ENCODE results near the gene PTPRD. TPM values are rescaled to one million over a fixed set of nuclear protein-coding genes. Genes with fewer than 3 reads are reported as not detected.

The PTPRD gene
- polyA plus RNA-seq, 1 donor from 2014 or later = not detected

- Mint-ChIP-seq H3K27ac (no peak overlapping the region), H3K4me3 (no peak overlapping the region), H3K4me1 (peaks cover 0 to 1% (median 0%) of the 10 kb centered on the region in 3 donors), H3K27me3 (no peaks in the 10 kb centered on the region), H3K9me3 (peaks cover 0 to 2% (median 0%) of the 10 kb centered on the region in 3 donors), H3K36me3 (peaks cover 4% of the 10 kb centered on the region)
These were observed 1020.7 kb downstream of the PTPRD start for GRCh38 chr9:9592104-9592503.

GRCh38 chr9:9585920-9586319 is 1026.9 kb downstream of the PTPRD start:
- no peak overlapping the region for H3K4me3 Mint-ChIP-seq
- H3K27ac Mint-ChIP-seq = no peak overlapping the region
- no peaks in the 10 kb centered on the region for H3K27me3 Mint-ChIP-seq
- H3K4me1 Mint-ChIP-seq = no peaks in the 10 kb centered on the region
- H3K9me3 Mint-ChIP-seq = peaks cover 0 to 3% (median 0%) of the 10 kb centered on the region in 3 donors
- H3K36me3 Mint-ChIP-seq = peaks cover 1% of the 10 kb centered on the region

GRCh38 chr9:9574080-9574479 is 1038.7 kb downstream of the PTPRD start:
- H3K27ac Mint-ChIP-seq = no peak overlapping the region
- peaks cover 0 to 2% (median 0%) of the 10 kb centered on the region in 3 donors for H3K9me3 Mint-ChIP-seq
- no peaks in the 10 kb centered on the region for H3K4me1 Mint-ChIP-seq
- H3K27me3 Mint-ChIP-seq = no peaks in the 10 kb centered on the region
- no peaks in the 10 kb centered on the region for H3K36me3 Mint-ChIP-seq
- H3K4me3 Mint-ChIP-seq = no peak overlapping the region

GRCh38 chr9:9565700-9566099 is 1047.1 kb downstream of the PTPRD start:
- Mint-ChIP-seq H3K4me1 (no peaks in the 10 kb centered on the region), H3K4me3 (no peak overlapping the region), H3K36me3 (no peaks in the 10 kb centered on the region), H3K27ac (no peak overlapping the region), H3K9me3 (no peaks in the 10 kb centered on the region), H3K27me3 (no peaks in the 10 kb centered on the region)

- no peak overlapping the region for H3K27ac Mint-ChIP-seq
- no peaks in the 10 kb centered on the region for H3K27me3 Mint-ChIP-seq
- no peaks in the 10 kb centered on the region for H3K4me1 Mint-ChIP-seq
- H3K9me3 Mint-ChIP-seq = peaks cover 0 to 2% (median 0%) of the 10 kb centered on the region in 3 donors
- H3K4me3 Mint-ChIP-seq = no peak overlapping the region
- H3K36me3 Mint-ChIP-seq = no peaks in the 10 kb centered on the region
These were observed 1049.0 kb downstream of the PTPRD start for GRCh38 chr9:9563817-9564216.

GRCh38 chr9:9560382-9561035 is 1052.3 kb downstream of the PTPRD start:
- H3K9me3 Mint-ChIP-seq = peaks cover 0 to 3% (median 2%) of the 10 kb centered on the region in 3 donors
- no peak overlapping the region for H3K27ac Mint-ChIP-seq
- no peaks in the 10 kb centered on the region for H3K36me3 Mint-ChIP-seq
- no peaks in the 10 kb centered on the region for H3K4me1 Mint-ChIP-seq
- no peaks in the 10 kb centered on the region for H3K27me3 Mint-ChIP-seq
- no peak overlapping the region for H3K4me3 Mint-ChIP-seq

GRCh38 chr9:9558907-9559306 is 1053.9 kb downstream of the PTPRD start:
- peaks cover 2 to 3% (median 2%) of the 10 kb centered on the region in 3 donors for H3K9me3 Mint-ChIP-seq
- no peaks in the 10 kb centered on the region for H3K27me3 Mint-ChIP-seq
- H3K36me3 Mint-ChIP-seq = no peaks in the 10 kb centered on the region
- no peak overlapping the region for H3K27ac Mint-ChIP-seq
- H3K4me3 Mint-ChIP-seq = no peak overlapping the region
- H3K4me1 Mint-ChIP-seq = no peaks in the 10 kb centered on the region

GRCh38 chr9:9557804-9558334 is 1054.9 kb downstream of the PTPRD start:
- Mint-ChIP-seq H3K4me1 (no peaks in the 10 kb centered on the region), H3K9me3 (peaks cover 2 to 3% (median 2%) of the 10 kb centered on the region in 3 donors), H3K4me3 (no peak overlapping the region), H3K27ac (no peak overlapping the region), H3K36me3 (no peaks in the 10 kb centered on the region), H3K27me3 (no peaks in the 10 kb centered on the region)

- Mint-ChIP-seq H3K36me3 (no peaks in the 10 kb centered on the region), H3K4me1 (no peaks in the 10 kb centered on the region), H3K4me3 (no peak overlapping the region), H3K27me3 (no peaks in the 10 kb centered on the region), H3K9me3 (peaks cover 2 to 3% (median 2%) of the 10 kb centered on the region in 3 donors), H3K27ac (no peak overlapping the region)
These were observed 1055.7 kb downstream of the PTPRD start for GRCh38 chr9:9556865-9557803.

GRCh38 chr9:9552665-9553064 is 1060.1 kb downstream of the PTPRD start:
- Mint-ChIP-seq H3K4me1 (no peaks in the 10 kb centered on the region), H3K4me3 (no peak overlapping the region), H3K36me3 (no peaks in the 10 kb centered on the region), H3K27me3 (no peaks in the 10 kb centered on the region), H3K27ac (no peak overlapping the region), H3K9me3 (peaks cover 0 to 3% (median 2%) of the 10 kb centered on the region in 3 donors)

GRCh38 chr9:9538766-9539165 is 1074.0 kb downstream of the PTPRD start:
- no peaks in the 10 kb centered on the region for H3K4me1 Mint-ChIP-seq
- H3K4me3 Mint-ChIP-seq = no peak overlapping the region
- H3K27ac Mint-ChIP-seq = no peak overlapping the region
- no peaks in the 10 kb centered on the region for H3K27me3 Mint-ChIP-seq
- no peaks in the 10 kb centered on the region for H3K36me3 Mint-ChIP-seq
- peaks cover 3 to 7% (median 5%) of the 10 kb centered on the region in 3 donors for H3K9me3 Mint-ChIP-seq

- no peaks in the 10 kb centered on the region for H3K36me3 Mint-ChIP-seq
- H3K4me3 Mint-ChIP-seq = no peak overlapping the region
- peaks cover 3 to 7% (median 5%) of the 10 kb centered on the region in 3 donors for H3K9me3 Mint-ChIP-seq
- no peaks in the 10 kb centered on the region for H3K4me1 Mint-ChIP-seq
- no peaks in the 10 kb centered on the region for H3K27me3 Mint-ChIP-seq
- H3K27ac Mint-ChIP-seq = no peak overlapping the region
These were observed 1074.4 kb downstream of the PTPRD start for GRCh38 chr9:9538356-9538755.

GRCh38 chr9:9536523-9536922 is 1076.3 kb downstream of the PTPRD start:
- H3K36me3 Mint-ChIP-seq = no peaks in the 10 kb centered on the region
- H3K4me3 Mint-ChIP-seq = no peak overlapping the region
- no peaks in the 10 kb centered on the region for H3K4me1 Mint-ChIP-seq
- no peak overlapping the region for H3K27ac Mint-ChIP-seq
- H3K9me3 Mint-ChIP-seq = peaks cover 0 to 6% (median 3%) of the 10 kb centered on the region in 3 donors
- H3K27me3 Mint-ChIP-seq = no peaks in the 10 kb centered on the region

- Mint-ChIP-seq H3K4me1 (no peaks in the 10 kb centered on the region), H3K9me3 (peaks cover 0 to 8% (median 0%) of the 10 kb centered on the region in 3 donors), H3K4me3 (no peak overlapping the region), H3K36me3 (peaks cover 2% of the 10 kb centered on the region), H3K27me3 (no peaks in the 10 kb centered on the region), H3K27ac (peak overlapping the region in 1 of 3 donors; percentile 56)
These were observed 1089.2 kb downstream of the PTPRD start for GRCh38 chr9:9523476-9524139.

- H3K4me3 Mint-ChIP-seq = no peak overlapping the region
- no peak overlapping the region for H3K27ac Mint-ChIP-seq
- H3K4me1 Mint-ChIP-seq = no peaks in the 10 kb centered on the region
- peaks cover 0 to 5% (median 0%) of the 10 kb centered on the region in 3 donors for H3K9me3 Mint-ChIP-seq
- no peaks in the 10 kb centered on the region for H3K27me3 Mint-ChIP-seq
- H3K36me3 Mint-ChIP-seq = no peaks in the 10 kb centered on the region
These were observed 1090.4 kb downstream of the PTPRD start for GRCh38 chr9:9522406-9522805.
